ENCODE results near the gene HOXA3. TPM values are rescaled to one million over a fixed set of nuclear protein-coding genes. Genes with fewer than 3 reads are reported as not detected.

HOXA3 gene
- total RNA-seq, 1 donor from 2014 or later = not detected

DNA sequence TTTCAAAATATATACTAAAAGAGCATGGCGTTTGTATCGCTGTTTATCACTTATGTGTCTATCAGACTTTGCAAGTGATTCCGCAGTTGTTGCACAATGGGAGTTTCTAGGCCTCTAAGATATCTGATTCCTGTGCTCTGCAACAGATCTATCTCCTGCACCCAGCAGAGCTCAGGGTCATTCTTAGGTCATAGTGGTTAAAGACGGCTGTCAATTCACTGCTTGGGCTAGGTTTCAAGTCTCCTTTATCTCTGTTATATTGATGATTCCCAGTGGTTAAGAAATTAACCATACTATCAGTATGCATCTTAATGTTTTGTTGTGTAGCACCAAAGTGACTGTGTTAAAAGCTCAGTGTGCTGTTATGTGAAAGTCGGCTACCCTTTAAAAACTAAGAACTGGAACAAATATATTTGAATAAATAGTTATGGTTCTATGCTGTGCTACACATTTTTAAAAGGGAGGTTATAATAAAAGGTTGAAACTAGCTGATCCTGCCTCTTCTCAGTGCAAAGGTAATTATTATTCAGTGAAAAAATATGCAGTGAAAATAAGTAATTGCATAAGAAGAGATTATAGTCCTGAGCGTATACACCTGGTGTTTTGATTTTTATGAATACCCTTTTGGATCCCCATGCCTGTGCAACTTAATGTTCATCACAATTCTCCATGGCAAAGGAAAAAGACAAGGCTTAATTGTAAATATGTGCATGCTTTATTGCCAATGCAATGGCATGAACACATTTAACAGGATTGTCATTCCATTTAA is 80.6 kb downstream of the HOXA3 start:
- DNase-seq (ENCODE audit: low spot score in 2 of 2) (no peak), FAIRE-seq (no peak)

DNA sequence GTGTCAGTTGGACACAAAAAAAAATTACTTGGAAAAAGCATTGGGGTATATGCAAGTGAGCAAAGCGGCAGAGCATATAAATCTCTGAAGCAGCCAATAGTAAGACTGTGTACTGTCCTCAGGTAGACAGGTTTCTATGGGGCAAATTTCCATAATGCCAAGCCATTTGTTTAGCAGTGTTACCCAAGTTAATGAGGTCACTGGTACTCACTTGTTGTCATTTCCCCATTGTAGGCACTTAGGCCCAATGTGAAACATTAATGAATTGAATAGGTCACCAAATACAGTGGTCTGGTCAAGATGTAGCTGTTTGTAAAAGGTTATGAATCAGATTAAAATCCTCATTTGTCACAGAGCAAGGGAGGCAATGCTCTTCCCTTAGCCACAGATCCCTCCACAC is 84.1 kb downstream of the HOXA3 start:
- DNase-seq (ENCODE audit: low spot score in 2 of 2) = no peak
- no peak for FAIRE-seq

DNA sequence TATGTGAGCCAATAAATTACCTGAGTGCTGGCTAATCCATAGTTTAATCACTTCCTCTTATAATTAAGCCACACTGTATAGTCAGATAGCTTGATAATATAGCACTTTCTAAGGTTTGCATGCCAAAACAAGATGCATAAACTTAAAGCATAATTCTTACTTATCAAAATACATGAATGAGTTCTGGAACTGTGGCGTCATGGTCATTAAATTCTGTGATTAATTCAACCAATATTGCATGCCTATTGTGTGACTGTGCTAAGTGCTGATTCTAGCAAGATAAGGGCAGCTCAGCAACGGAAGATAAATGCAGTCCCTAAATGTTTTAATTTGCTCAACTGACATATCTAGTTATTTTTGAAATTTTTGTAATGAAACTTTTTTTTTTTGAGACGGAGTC is 86.2 kb downstream of the HOXA3 start:
- no peak for DNase-seq (ENCODE audit: low spot score in 2 of 2)
- no peak for FAIRE-seq

DNA sequence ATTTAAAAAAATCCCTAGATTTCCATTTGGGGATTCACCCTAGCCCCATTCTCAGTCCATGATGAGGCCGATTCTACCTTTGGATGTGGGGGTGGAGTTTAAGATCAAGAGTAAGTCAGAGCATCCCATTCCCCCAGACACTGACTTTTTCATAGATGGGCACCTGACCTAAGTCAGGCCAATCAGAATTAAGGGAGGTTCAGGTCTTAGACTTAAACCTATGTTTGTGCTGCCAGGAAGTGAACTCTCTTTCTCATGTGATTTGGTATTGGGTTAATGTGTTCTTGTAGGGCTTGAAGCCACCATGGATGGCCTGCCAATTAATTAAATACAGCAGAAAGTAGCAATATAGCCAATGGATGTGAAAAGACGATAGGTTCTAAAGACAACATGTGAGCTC is 86.7 kb downstream of the HOXA3 start:
- FAIRE-seq = no peak
- no peak for DNase-seq (ENCODE audit: low spot score in 2 of 2)

DNA sequence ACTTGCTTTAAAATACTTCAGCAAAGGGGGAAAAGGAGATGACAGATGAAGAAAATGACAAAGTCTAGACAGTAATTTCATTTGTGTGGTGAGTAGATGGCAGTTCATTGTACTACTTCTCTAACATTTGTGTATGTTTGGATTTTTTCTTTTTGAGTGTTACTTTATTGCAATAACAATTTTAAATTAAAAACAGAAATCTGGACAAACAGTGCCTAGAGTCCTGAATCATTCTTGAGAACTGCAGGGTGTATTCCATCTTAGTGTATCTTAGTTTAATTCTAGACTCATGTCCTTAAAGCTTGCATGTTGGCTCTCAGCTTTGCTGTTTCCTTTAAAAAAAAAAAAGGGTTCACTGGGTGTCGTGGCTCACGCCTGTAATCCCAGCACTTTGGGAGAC is 87.7 kb downstream of the HOXA3 start:
- FAIRE-seq = no peak
- no peak for DNase-seq (ENCODE audit: low spot score in 2 of 2)

DNA sequence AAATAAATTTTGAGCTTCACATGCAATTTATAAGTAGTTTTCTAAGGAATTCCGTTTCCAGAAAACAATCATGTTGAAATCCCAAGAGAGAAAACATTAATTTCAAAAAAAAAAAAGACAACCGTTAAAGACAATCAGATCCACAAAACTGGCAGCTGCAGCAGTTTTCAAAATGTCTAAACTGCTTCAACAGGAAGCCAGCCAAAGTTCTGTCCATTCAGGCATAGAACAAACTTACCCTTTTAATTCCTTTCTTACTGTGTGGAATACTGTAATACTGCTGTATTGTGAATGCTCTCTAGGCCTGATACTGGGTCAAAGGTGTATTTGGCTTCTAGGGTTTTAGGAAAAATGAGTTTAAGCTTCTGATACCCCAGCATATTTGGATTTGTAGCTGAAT is 88.2 kb downstream of the HOXA3 start:
- DNase-seq (ENCODE audit: low spot score in 2 of 2) (no peak), FAIRE-seq (no peak)

DNA sequence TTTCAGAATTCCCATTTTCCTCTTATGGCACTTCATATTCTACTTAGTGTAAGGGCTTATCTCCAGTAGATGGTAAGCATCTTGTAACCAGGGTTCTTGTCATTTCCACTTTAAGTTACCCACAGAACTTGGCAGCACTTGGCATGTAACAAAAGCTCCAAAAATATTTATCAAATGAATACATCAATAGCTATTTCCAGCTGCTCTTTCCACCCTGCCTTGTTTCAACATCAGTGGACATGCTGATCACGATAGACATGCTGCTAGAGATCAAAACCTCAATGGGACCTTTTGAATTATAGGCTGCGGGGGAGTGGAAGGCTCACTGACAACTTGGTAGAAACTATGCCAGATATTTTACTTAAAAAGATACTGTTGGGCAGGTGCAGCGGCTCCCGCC is 89.4 kb downstream of the HOXA3 start:
- DNase-seq (ENCODE audit: low spot score in 2 of 2) (no peak), FAIRE-seq (no peak)

Small RNAs within 50 kb of the gene (small RNA-seq; reads per million reads assigned to genes)
- gene AC004080.5 (not detected), gene RF01977 (not detected), gene RF02140 (not detected), gene RF02141 (not detected)

Other genes with a start within 250 kb of the HOXA3 start
- not detected for gene HOXA1, start 56.6 kb downstream of the HOXA3 start, total RNA-seq
- gene HOXA2, start 49.9 kb downstream of the HOXA3 start, total RNA-seq = not detected
- gene HOXA4, start 21.8 kb downstream of the HOXA3 start, total RNA-seq = not detected
- not detected for gene HOXA5, start 8.9 kb downstream of the HOXA3 start, total RNA-seq
- gene HOXA6, start 4.8 kb downstream of the HOXA3 start, total RNA-seq = not detected
- not detected for gene HOXA7, start 4.1 kb upstream of the HOXA3 start, total RNA-seq
- gene HOXA9, start 13.0 kb upstream of the HOXA3 start, total RNA-seq = not detected
- not detected for gene HOXA10, start 21.7 kb upstream of the HOXA3 start, total RNA-seq
- gene HOXA11, start 32.6 kb upstream of the HOXA3 start, total RNA-seq = not detected
- gene HOXA13, start 47.5 kb upstream of the HOXA3 start, total RNA-seq = not detected
- not detected for gene EVX1, start 90.2 kb upstream of the HOXA3 start, total RNA-seq